22Rv1 (cell line): ENCODE data around the gene TCHP.

Experiments used
- CTCF ChIP-seq: fragments of 450-650 bp; IDR thresholded peaks from 2 replicates; pipeline ENCODE4 v1.5.1; 2017; ENCODE audit warnings: mild to moderate bottlenecking
- ZFX ChIP-seq: fragments of 450-650 bp; IDR thresholded peaks from 2 replicates; pipeline ENCODE4 v1.6.1; 2017; ENCODE audit warnings: antibody characterized with exemption, borderline replicate concordance

- TF ChIP-seq CTCF (no peak), ZFX (no peak)
These were observed 41.3 kb upstream of the TCHP start for GRCh38 chr12:109858764-109859163.
